HG03064 (cell line): ENCODE measurements around the gene CNOT4.

ENCODE experiments used
- ATAC-seq: cut with Tn5 transposase; IDR thresholded peaks from one replicate; pipeline ENCODE4 v1.9.1; 2021; ENCODE audit warnings: low read depth; ENCODE audit not compliant: unreplicated experiment

The CNOT4 gene

GRCh38 chr7:135409845-135410542, 99.9 kb downstream of the CNOT4 start:
- no peak for ATAC-seq

- no peak for ATAC-seq
Observed at GRCh38 chr7:135407884-135408283, 102.0 kb downstream of the CNOT4 start.

GRCh38 chr7:135406918-135407317, 103.0 kb downstream of the CNOT4 start:
- no peak for ATAC-seq

- no peak for ATAC-seq
Observed at GRCh38 chr7:135405969-135406368, 103.9 kb downstream of the CNOT4 start.

- ATAC-seq, result no peak
Observed at GRCh38 chr7:135403302-135403701, 106.6 kb downstream of the CNOT4 start.

- ATAC-seq, result no peak
Observed at GRCh38 chr7:135397689-135398088, 112.2 kb downstream of the CNOT4 start.

GRCh38 chr7:135392701-135393100, 117.2 kb downstream of the CNOT4 start:
- no peak for ATAC-seq

- ATAC-seq, result no peak
Observed at GRCh38 chr7:135391514-135391913, 118.4 kb downstream of the CNOT4 start.

GRCh38 chr7:135390829-135391228, 119.1 kb downstream of the CNOT4 start:
- no peak for ATAC-seq

- no peak for ATAC-seq
Observed at GRCh38 chr7:135389971-135390370, 119.9 kb downstream of the CNOT4 start.

- ATAC-seq, result no peak
Observed at GRCh38 chr7:135388616-135389015, 121.3 kb downstream of the CNOT4 start.

GRCh38 chr7:135386776-135387175, 123.1 kb downstream of the CNOT4 start:
- ATAC-seq, result no peak

GRCh38 chr7:135386181-135386580, 123.7 kb downstream of the CNOT4 start:
- ATAC-seq, result no peak

- ATAC-seq, result no peak
Observed at GRCh38 chr7:135385209-135385608, 124.7 kb downstream of the CNOT4 start.

GRCh38 chr7:135383525-135384175, 126.3 kb downstream of the CNOT4 start:
- ATAC-seq, result no peak

- no peak for ATAC-seq
Observed at GRCh38 chr7:135382173-135382572, 127.7 kb downstream of the CNOT4 start.

- ATAC-seq, result no peak
Observed at GRCh38 chr7:135381369-135381768, 128.5 kb downstream of the CNOT4 start.

- ATAC-seq, result no peak
Observed at GRCh38 chr7:135380351-135380750, 129.6 kb downstream of the CNOT4 start.

- ATAC-seq, result no peak
Observed at GRCh38 chr7:135377171-135377570, 132.7 kb downstream of the CNOT4 start.

- no peak for ATAC-seq
Observed at GRCh38 chr7:135375908-135376699, 133.8 kb downstream of the CNOT4 start.

GRCh38 chr7:135374736-135375135, 135.2 kb downstream of the CNOT4 start:
- no peak for ATAC-seq

GRCh38 chr7:135372222-135372621, 137.7 kb downstream of the CNOT4 start:
- ATAC-seq, result no peak
